HepG2 (cell line): Measurements from ENCODE around the gene TOGARAM1. TPM values are rescaled to one million over a fixed set of nuclear protein-coding genes. Genes with fewer than 3 reads are reported as not detected.

Experiments
- ATAC-seq: fragments of 200-7000 bp; cut with Tn5 transposase; 3 replicates; pipeline ENCODE4 v1.9.1; 2020; ENCODE audit warnings: mild to moderate bottlenecking, moderate library complexity
- BruUV-seq: library from RNA; stranded (reverse); fragments of 400-500 nt; replicated peaks from 2 replicates; lab custom pipeline; 2021; lab: Mats Ljungman, UMichigan
- CTCF ChIA-PET: fragments of 300-600 bp; formaldehyde crosslinking; extraction: SDS; loops from one replicate; lab custom pipeline; 2021; ENCODE audit warnings: low total read pairs, inconsistent platforms, low intra/inter-chr PET ratio; lab: Yijun Ruan, JAX
- POLR2A ChIA-PET: fragments of 350-600 bp; sonication (Branson Sonifier 250); formaldehyde crosslinking; loops from one replicate; lab custom pipeline; 2020; ENCODE audit warnings: antibody characterized with exemption, inconsistent platforms; lab: Yijun Ruan, JAX
- DNase-seq: peaks from one replicate; pipeline ENCODE4 v3.0.0-alpha.2; 2015; ENCODE audit warnings: low spot score
- FAIRE-seq: peaks from 3 replicates; lab custom pipeline; 2011; peaks lifted over from hg19 to GRCh38; lab: Jason Lieb, UNC
- H2AFZ ChIP-seq: one replicate; pipeline ENCODE4 v1.6.1; 2011; ENCODE audit warnings: low read length, inconsistent platforms
- H3K27ac ChIP-seq: fragments of 300-600 bp; 3 replicates; pipeline ENCODE4 v1.8.0; 2011; ENCODE audit warnings: mixed run types, mild to moderate bottlenecking, mixed read lengths, low read length, inconsistent platforms; ENCODE audit not compliant: insufficient read depth; ENCODE audit errors: extremely low read length
- H3K27me3 ChIP-seq, 2 experiments: fragments of 200-600 bp in 1 of 2; 2 replicates in 1 of 2; 3 replicates in 1 of 2; pipeline versions ENCODE4 v1.6.0 to v1.8.0; 2011; ENCODE audit warnings: low read length in 2 of 2, mild to moderate bottlenecking in 2 of 2, moderate library complexity in 2 of 2, inconsistent platforms in 1 of 2; ENCODE audit not compliant: insufficient read depth in 2 of 2, control insufficient read depth in 1 of 2
- H3K36me3 ChIP-seq, 2 experiments: fragments of 200-600 bp in 1 of 2; replicated peaks in 1 of 2; 2 replicates in 1 of 2; 3 replicates in 1 of 2; pipeline versions ENCODE4 v1.5.1 to v1.8.0; 2011; ENCODE audit warnings: low read length in 2 of 2, inconsistent platforms in 1 of 2; ENCODE audit not compliant: insufficient read depth in 2 of 2, control insufficient read depth in 1 of 2
- H3K4me1 ChIP-seq: 2 replicates; pipeline ENCODE4 v1.5.1; 2012; ENCODE audit warnings: low read length, inconsistent platforms; ENCODE audit not compliant: insufficient read depth
- H3K4me2 ChIP-seq: 2 replicates; pipeline ENCODE4 v1.6.0; 2011; ENCODE audit warnings: low read depth, low read length, inconsistent platforms
- H3K4me3 ChIP-seq, 3 experiments: fragments of 200-600 bp in 1 of 3; sonication (generic), shearing (Covaris generic) in 1 of 3; replicated peaks in 1 of 3; 2 replicates each; pipeline ENCODE4 v1.5.1; 2011 to 2016; ENCODE audit warnings: low read length in 3 of 3, inconsistent platforms in 2 of 3, low read depth in 2 of 3, mild to moderate bottlenecking in 2 of 3, control low read depth in 1 of 3, mixed read lengths in 1 of 3; ENCODE audit not compliant: insufficient read depth in 1 of 3
- H3K79me2 ChIP-seq: one replicate; pipeline ENCODE4 v1.6.1; 2011; ENCODE audit warnings: low read length, inconsistent platforms; ENCODE audit not compliant: insufficient read depth
- H3K9ac ChIP-seq: 2 replicates; pipeline ENCODE4 v1.6.0; 2011; ENCODE audit warnings: mild to moderate bottlenecking, low read depth, low read length, inconsistent platforms; ENCODE audit not compliant: insufficient read depth
- H3K9me3 ChIP-seq: 2 replicates; pipeline ENCODE4 v1.5.1; 2012; ENCODE audit warnings: mild to moderate bottlenecking, low read length
- H4K20me1 ChIP-seq: 2 replicates; pipeline ENCODE4 v1.6.0; 2011; ENCODE audit warnings: inconsistent platforms, mild to moderate bottlenecking, low read length, moderate library complexity; ENCODE audit not compliant: insufficient read depth
- HOXA5 ChIP-seq: sonication (generic); formaldehyde crosslinking; IDR thresholded peaks from 2 replicates; pipeline ENCODE4 v1.4.0; 2020; ENCODE audit warnings: missing genetic modification reagents
- IRF2 ChIP-seq: IDR thresholded peaks from 2 replicates; pipeline ENCODE4 v1.6.1; 2018; ENCODE audit warnings: missing genetic modification reagents, missing compliant biosample characterization
- KAT8 ChIP-seq: IDR thresholded peaks from 2 replicates; pipeline ENCODE4 v1.6.1; 2016; ENCODE audit warnings: missing genetic modification reagents, missing compliant biosample characterization
- ZBTB7A ChIP-seq: sonication (generic); formaldehyde crosslinking; IDR thresholded peaks from 2 replicates; pipeline ENCODE4 v1.8.0; 2022; ENCODE audit warnings: mild to moderate bottlenecking, missing genetic modification reagents
- ZNF292 ChIP-seq: sonication (generic); formaldehyde crosslinking; IDR thresholded peaks from 2 replicates; pipeline ENCODE4 v1.8.1; 2022; ENCODE audit warnings: mild to moderate bottlenecking, low read depth, missing genetic modification reagents, borderline replicate concordance
- ZNF790 ChIP-seq: sonication (generic); formaldehyde crosslinking; IDR thresholded peaks from 2 replicates; pipeline ENCODE4 v1.8.0; 2022; ENCODE audit warnings: missing genetic modification reagents, mild to moderate bottlenecking, borderline replicate concordance
- WGBS: methylation state at CpG from one replicate; pipeline ENCODE4 v1.1.6; 2017; ENCODE audit warnings: low lambda C conversion rate; 5-methylcytosine and 5-hydroxymethylcytosine counted together
- in situ Hi-C: cut with HindIII; loops from 2 replicates; pipeline ENCODE4 v1.10.0; 2017; ENCODE audit warnings: low pct_unique_long_range_greater_than_20kb; ENCODE audit not compliant: extremely low pct_ligation_motif_present
- intact Hi-C: fragments of 100-400 bp; cut with micrococcal nuclease; formaldehyde crosslinking; loops from one replicate; pipeline ENCODE4 v1.10.0; 2022; ENCODE audit not compliant: unreplicated experiment
- polyA plus RNA-seq, 8 experiments: library from polyadenylated mRNA; depleted of rRNA in 3 of 8; stranded (reverse) in 7 of 8; unstranded in 1 of 8; fragments of >200 nt; fragmentation: Illumina TruSeq in 4 of 8; extraction: Trizol in 4 of 8; gene quantifications; 2 replicates each; pipeline versions ENCODE4 v1.2.1 to v1.2.3, GENCODE V29; 2011 to 2016; ENCODE audit warnings: low read depth in 4 of 8, missing spikeins in 1 of 8, mixed read lengths in 1 of 8; ENCODE audit not compliant: insufficient read depth in 1 of 8
- total RNA-seq, 5 experiments: library from RNA; depleted of rRNA; stranded (reverse); fragments of >200 nt; fragmentation: Illumina TruSeq; extraction: Trizol; gene quantifications; 2 replicates each; pipeline ENCODE4 v1.2.3, GENCODE V29; 2016; ENCODE audit warnings: low read depth in 1 of 5
- TF ChIP-seq, protein P1 (sequence below): sonication (generic); formaldehyde crosslinking; IDR thresholded peaks from 2 replicates; pipeline ENCODE4 v1.8.1; 2022; ENCODE audit warnings: mild to moderate bottlenecking, missing genetic modification reagents
- TF ChIP-seq, protein P2 (sequence below): sonication (generic); formaldehyde crosslinking; IDR thresholded peaks from 2 replicates; pipeline ENCODE4 v1.4.0; 2020; ENCODE audit warnings: low read depth, missing genetic modification reagents
- TF ChIP-seq, protein P3 (sequence below): sonication (generic); formaldehyde crosslinking; IDR thresholded peaks from 2 replicates; pipeline ENCODE4 v1.8.0; 2022; ENCODE audit warnings: missing genetic modification reagents, mild to moderate bottlenecking, inconsistent platforms, borderline replicate concordance

Gene TOGARAM1
- total and polyA plus RNA-seq, 2 of the 13 experiments (the other 11 are each of a cell fraction or from before 2014, with no cell fraction given), result 5.6 to 9.8 TPM

DNA sequence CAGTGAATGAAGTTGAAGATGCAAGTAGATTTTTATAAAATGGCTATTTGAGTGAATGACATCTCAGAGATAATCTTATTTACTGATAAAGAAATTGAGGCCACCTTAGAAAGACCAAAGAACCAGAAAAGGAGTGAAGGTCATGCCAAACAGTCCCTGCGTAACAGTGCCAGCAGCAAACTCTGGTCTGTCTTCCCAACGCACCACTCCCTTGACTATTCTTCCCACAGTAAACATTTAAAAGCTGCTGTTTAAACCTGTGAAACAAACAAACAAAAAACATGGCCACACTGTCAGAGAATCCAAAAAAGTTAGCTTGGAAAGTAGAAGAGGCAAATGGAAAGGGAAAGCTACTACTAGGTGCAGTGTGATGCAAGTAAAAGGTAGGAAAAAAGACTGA, 120.4 kb downstream of the TOGARAM1 start:
- BruUV-seq, result no TSS peak
- no peak for ATAC-seq
- no peak overlapping the region for H3K27ac ChIP-seq
- H2AFZ ChIP-seq, result peak overlapping the region; percentile 94
- ChIA-PET CTCF (no interaction called here), POLR2A (no interaction called here)
- peaks cover 35% of the 10 kb centered on the region for H3K79me2 ChIP-seq
- 0 out of 2 replicates have a peak, but pooled peaks have one; percentile 13 for TF ChIP-seq KAT8 (CRISPR knock-in tag)
- no peak for TF ChIP-seq IRF2 (CRISPR knock-in tag)
- TF ChIP-seq ZBTB7A (CRISPR knock-in tag), result no peak
- H3K4me1 ChIP-seq, result peaks cover 46% of the 10 kb centered on the region
- no peaks in the 10 kb centered on the region for H3K36me3 ChIP-seq
- peaks cover 22% of the 10 kb centered on the region for H4K20me1 ChIP-seq
- peak overlapping the region; percentile 67; the same call in 1 of the 2 replicates for H3K9ac ChIP-seq
- WGBS, result 35% methylated on average over 2 of the region's 2 CpGs
- no peak for DNase-seq
- H3K27me3 ChIP-seq, result no peaks in the 10 kb centered on the region
- intact Hi-C loops (no loop called here), in situ Hi-C loops (no loop called here)
- H3K4me2 ChIP-seq, result peak overlapping the region; percentile 94
- no peaks in the 10 kb centered on the region for H3K9me3 ChIP-seq
- FAIRE-seq, result no peak
- H3K4me3 ChIP-seq, result peak overlapping the region; percentile 10 to 81 (median 76); a peak in 5 of 6 replicates

DNA sequence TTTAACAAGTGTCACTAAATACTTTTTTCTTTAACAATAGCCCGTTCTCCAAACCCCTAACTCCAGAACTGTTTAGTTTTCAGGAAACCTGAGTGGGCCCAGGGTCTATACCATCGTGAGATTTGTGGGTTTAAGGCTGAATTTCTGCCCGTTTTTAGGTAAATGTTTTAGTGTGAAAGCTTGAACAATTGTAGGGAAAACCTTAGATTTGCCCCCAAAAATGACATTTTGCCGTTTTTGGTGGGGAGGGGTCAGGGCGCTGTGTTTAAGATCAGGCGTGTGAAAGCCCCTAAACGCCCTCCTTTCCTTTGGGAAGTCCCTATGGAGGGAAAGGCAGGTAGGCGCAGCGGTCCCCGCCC, 121.6 kb downstream of the TOGARAM1 start:
- in situ Hi-C loops (no loop called here), intact Hi-C loops (no loop called here)
- H3K79me2 ChIP-seq, result peaks cover 46% of the 10 kb centered on the region
- CTCF ChIA-PET, result no interaction called here
- H3K4me3 ChIP-seq, result peak overlapping the region; percentile 53 to 81 (median 76)
- H3K27ac ChIP-seq, result no peak overlapping the region
- POLR2A ChIA-PET, result interaction anchor here (1.0 to 1.5 kb wide), 4 partner anchors 51 to 170 kb away, joined by 3 to 5 read pairs (median 4); partner anchors contain the start of genes FKBP3, KLHL28, MIS18BP1 and TOGARAM1
- TF ChIP-seq ZNF292 (CRISPR knock-in tag) (no peak), HOXA5 (CRISPR knock-in tag) (no peak), ZNF790 (CRISPR knock-in tag) (0 out of 2 replicates have a peak, but pooled peaks have one; percentile 57)
- TF ChIP-seq, protein P1, sequence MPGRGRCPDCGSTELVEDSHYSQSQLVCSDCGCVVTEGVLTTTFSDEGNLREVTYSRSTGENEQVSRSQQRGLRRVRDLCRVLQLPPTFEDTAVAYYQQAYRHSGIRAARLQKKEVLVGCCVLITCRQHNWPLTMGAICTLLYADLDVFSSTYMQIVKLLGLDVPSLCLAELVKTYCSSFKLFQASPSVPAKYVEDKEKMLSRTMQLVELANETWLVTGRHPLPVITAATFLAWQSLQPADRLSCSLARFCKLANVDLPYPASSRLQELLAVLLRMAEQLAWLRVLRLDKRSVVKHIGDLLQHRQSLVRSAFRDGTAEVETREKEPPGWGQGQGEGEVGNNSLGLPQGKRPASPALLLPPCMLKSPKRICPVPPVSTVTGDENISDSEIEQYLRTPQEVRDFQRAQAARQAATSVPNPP (CRISPR knock-in tag), result no peak
- TF ChIP-seq, protein P2, sequence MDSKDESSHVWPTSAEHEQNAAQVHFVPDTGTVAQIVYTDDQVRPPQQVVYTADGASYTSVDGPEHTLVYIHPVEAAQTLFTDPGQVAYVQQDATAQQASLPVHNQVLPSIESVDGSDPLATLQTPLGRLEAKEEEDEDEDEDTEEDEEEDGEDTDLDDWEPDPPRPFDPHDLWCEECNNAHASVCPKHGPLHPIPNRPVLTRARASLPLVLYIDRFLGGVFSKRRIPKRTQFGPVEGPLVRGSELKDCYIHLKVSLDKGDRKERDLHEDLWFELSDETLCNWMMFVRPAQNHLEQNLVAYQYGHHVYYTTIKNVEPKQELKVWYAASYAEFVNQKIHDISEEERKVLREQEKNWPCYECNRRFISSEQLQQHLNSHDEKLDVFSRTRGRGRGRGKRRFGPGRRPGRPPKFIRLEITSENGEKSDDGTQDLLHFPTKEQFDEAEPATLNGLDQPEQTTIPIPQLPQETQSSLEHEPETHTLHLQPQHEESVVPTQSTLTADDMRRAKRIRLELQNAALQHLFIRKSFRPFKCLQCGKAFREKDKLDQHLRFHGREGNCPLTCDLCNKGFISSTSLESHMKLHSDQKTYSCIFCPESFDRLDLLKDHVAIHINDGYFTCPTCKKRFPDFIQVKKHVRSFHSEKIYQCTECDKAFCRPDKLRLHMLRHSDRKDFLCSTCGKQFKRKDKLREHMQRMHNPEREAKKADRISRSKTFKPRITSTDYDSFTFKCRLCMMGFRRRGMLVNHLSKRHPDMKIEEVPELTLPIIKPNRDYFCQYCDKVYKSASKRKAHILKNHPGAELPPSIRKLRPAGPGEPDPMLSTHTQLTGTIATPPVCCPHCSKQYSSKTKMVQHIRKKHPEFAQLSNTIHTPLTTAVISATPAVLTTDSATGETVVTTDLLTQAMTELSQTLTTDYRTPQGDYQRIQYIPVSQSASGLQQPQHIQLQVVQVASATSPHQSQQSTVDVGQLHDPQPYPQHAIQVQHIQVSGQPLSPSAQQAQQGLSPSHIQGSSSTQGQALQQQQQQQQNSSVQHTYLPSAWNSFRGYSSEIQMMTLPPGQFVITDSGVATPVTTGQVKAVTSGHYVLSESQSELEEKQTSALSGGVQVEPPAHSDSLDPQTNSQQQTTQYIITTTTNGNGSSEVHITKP (CRISPR knock-in tag), result peak; percentile 72; the same call in 1 of the 2 replicates
- TF ChIP-seq, protein P3, sequence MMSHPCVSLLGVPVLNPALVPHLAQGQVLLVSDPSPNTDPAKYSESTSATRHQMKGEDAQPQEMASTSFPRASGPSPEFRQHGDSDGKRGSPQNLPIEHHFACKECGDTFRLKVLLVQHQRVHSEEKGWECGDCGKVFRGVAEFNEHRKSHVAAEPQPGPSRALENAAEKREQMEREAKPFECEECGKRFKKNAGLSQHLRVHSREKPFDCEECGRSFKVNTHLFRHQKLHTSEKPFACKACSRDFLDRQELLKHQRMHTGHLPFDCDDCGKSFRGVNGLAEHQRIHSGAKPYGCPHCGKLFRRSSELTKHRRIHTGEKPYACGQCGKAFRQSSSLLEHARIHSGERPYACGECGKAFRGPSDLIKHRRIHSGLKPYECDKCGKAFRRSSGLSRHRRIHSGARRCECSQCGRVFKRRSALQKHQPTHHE (CRISPR knock-in tag), result 0 out of 2 replicates have a peak, but pooled peaks have one; percentile 9
- BruUV-seq, result no TSS peak
- no peak for DNase-seq
- no peaks in the 10 kb centered on the region for H3K27me3 ChIP-seq
- peak overlapping the region; percentile 98 for H2AFZ ChIP-seq
- H3K4me1 ChIP-seq, result peaks cover 57% of the 10 kb centered on the region
- no peak for FAIRE-seq
- H4K20me1 ChIP-seq, result peaks cover 32% of the 10 kb centered on the region
- 0% methylated on average over 4 of the region's 10 CpGs for WGBS
- peak; percentile 4; the same call in 2 of the 3 replicates for ATAC-seq
- no peaks in the 10 kb centered on the region for H3K36me3 ChIP-seq
- H3K9me3 ChIP-seq, result no peaks in the 10 kb centered on the region
- peak overlapping the region; percentile 94 for H3K4me2 ChIP-seq
- H3K9ac ChIP-seq, result peak overlapping the region; percentile 67
